Measurements from ENCODE around the gene ZP3. TPM values are rescaled to one million over a fixed set of nuclear protein-coding genes. Genes with fewer than 3 reads are reported as not detected.

The ZP3 gene
- total RNA-seq, 6 experiments from 2014 or later = 0.27 to 2.8 (median 0.62) TPM; not detected in 1

DNA sequence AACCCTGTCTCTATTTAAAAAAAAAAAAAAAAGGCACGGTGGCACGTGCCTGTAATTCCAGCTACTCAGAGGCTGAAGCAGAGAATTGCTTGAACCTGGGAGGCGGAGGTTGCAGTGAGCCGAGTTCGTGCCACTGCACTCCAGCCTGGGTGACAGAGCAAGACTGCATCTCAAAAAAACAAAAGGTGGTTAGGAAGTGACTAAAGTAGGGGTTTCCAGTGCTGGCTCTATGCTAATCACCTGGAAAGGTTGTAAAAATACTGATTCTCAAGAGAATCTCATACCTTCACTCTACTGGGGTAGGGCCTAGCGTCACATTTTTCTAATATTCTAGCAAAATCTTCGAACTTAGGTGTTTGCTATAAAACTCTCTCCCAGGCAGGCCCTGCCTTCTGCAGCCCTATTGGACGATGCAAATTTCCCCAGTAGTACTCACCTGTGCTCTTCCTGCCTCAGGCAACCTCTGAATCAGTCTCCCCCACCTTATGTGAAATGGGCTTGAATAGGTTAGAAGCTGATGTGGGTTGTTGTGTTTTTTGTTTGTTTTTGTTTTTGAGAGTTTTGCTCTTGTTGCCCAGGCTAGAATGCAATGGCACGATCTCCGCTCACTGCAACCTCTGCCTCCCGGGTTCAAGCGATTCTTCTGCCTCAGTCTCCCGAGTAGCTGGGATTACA lies 3.5 kb downstream of the ZP3 start:
- H3K9me3 ChIP-seq = no peaks in the 10 kb centered on the region
- H3K4me1 ChIP-seq = no peaks in the 10 kb centered on the region
- H3K36me3 ChIP-seq = no peaks in the 10 kb centered on the region
- no peak for TF ChIP-seq POLR2A (IDR thresholded peaks at IDR 0.05)
- TF ChIP-seq, protein P1, sequence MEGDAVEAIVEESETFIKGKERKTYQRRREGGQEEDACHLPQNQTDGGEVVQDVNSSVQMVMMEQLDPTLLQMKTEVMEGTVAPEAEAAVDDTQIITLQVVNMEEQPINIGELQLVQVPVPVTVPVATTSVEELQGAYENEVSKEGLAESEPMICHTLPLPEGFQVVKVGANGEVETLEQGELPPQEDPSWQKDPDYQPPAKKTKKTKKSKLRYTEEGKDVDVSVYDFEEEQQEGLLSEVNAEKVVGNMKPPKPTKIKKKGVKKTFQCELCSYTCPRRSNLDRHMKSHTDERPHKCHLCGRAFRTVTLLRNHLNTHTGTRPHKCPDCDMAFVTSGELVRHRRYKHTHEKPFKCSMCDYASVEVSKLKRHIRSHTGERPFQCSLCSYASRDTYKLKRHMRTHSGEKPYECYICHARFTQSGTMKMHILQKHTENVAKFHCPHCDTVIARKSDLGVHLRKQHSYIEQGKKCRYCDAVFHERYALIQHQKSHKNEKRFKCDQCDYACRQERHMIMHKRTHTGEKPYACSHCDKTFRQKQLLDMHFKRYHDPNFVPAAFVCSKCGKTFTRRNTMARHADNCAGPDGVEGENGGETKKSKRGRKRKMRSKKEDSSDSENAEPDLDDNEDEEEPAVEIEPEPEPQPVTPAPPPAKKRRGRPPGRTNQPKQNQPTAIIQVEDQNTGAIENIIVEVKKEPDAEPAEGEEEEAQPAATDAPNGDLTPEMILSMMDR (IDR thresholded peaks at IDR 0.05) = no peak
- H3K27ac ChIP-seq = no peak overlapping the region
- ATAC-seq (no peak), DNase-seq (peak in 1 of 3 donors; percentile 15)
- H3K4me3 ChIP-seq = no peak overlapping the region
- intact Hi-C loops (cut with DNase I) = no loop called here
- 91% methylated on average over 9 of the region's 13 CpGs for WGBS (ENCODE audit: insufficient coverage, low coverage, low lambda C conversion rate, missing lambda C conversion rate)
- no peaks in the 10 kb centered on the region for H3K27me3 ChIP-seq

DNA sequence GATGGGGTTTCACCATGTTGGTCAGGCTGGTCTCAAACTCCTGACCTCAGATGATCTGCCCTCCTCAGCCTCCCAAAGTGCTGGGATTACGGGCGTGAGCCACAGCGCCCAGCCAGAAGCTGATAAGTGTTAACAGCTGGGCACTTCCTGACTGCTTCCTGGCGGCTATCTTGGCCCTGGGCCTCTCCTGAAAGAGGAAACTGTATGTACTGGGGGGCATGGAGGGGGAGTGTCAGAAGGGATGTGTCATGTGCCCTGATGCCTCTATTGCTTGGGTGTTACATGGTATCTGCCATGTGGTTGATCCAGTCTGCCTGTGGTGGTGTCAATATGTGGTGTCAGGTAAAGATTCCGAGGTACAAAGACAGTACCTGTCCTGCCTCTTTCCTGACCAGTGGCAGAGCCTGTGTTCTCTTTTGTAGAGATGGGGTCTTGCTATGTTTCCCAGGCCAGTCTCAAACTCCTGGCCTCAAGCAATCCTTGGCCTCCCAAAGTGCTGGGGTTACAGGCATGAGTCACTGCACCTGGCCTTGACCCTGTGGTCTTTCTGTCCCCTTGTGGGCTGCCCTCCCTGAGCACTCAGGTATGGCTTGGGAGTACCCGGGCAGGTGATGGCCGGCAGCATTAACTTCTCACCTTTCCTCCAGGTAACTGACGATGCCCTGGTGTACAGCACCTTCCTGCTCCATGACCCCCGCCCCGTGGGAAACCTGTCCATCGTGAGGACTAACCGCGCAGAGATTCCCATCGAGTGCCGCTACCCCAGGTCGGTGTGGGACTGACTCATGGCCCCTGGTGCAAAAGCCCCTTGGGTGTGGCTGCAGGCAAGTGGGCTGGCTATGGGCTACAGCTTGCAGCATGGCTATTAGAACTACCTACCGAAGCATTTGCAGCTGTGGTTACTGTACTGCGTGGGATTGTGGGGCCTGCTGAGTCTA lies 4.4 kb downstream of the ZP3 start:
- ATAC-seq = peak in 3 of 4 donors; percentile 30 to 31 (median 30)
- no peak overlapping the region for H3K27ac ChIP-seq

GRCh38 chr7:76430211-76430610 lies 5.5 kb downstream of the ZP3 start:
- no peaks in the 10 kb centered on the region for H3K9me3 ChIP-seq
- no peak overlapping the region for H3K27ac ChIP-seq
- WGBS (ENCODE audit: insufficient coverage, low coverage, low lambda C conversion rate, missing lambda C conversion rate) = 80% methylated on average over 1 of the region's 9 CpGs
- no peak for ATAC-seq
- intact Hi-C loops (cut with DNase I) = no loop called here
- H3K4me1 ChIP-seq = no peaks in the 10 kb centered on the region
- no peak for TF ChIP-seq POLR2A (IDR thresholded peaks at IDR 0.05)
- TF ChIP-seq, protein P1 (IDR thresholded peaks at IDR 0.05) = no peak
- H3K4me3 ChIP-seq = no peak overlapping the region
- H3K36me3 ChIP-seq = no peaks in the 10 kb centered on the region
- H3K27me3 ChIP-seq = no peaks in the 10 kb centered on the region
- peak in 1 of 3 donors; percentile 14 for DNase-seq

More for the DNA sequence above, 4.4 kb downstream of the ZP3 start:
- 70% methylated on average over 2 of the region's 18 CpGs for WGBS (ENCODE audit: insufficient coverage, low coverage, low lambda C conversion rate, missing lambda C conversion rate)
- intact Hi-C loops (cut with DNase I) = no loop called here
- H3K36me3 ChIP-seq = no peaks in the 10 kb centered on the region
- H3K9me3 ChIP-seq = no peaks in the 10 kb centered on the region
- TF ChIP-seq, protein P1 (IDR thresholded peaks at IDR 0.05) = no peak
- no peak for TF ChIP-seq POLR2A (IDR thresholded peaks at IDR 0.05)
- no peaks in the 10 kb centered on the region for H3K27me3 ChIP-seq
- no peaks in the 10 kb centered on the region for H3K4me1 ChIP-seq
- peak in 1 of 3 donors; percentile 40 for DNase-seq
- no peak overlapping the region for H3K4me3 ChIP-seq

GRCh38 chr7:76430836-76431235 lies 6.1 kb downstream of the ZP3 start:
- TF ChIP-seq, protein P1 (IDR thresholded peaks at IDR 0.05) = no peak
- TF ChIP-seq POLR2A (IDR thresholded peaks at IDR 0.05) = no peak
- Histone ChIP-seq H3K27ac (no peak overlapping the region), H3K4me1 (no peaks in the 10 kb centered on the region), H3K4me3 (no peak overlapping the region), H3K9me3 (no peaks in the 10 kb centered on the region), H3K36me3 (no peaks in the 10 kb centered on the region), H3K27me3 (no peaks in the 10 kb centered on the region)
- intact Hi-C loops (cut with DNase I) = no loop called here
- peak in 1 of 3 donors; percentile 35 for DNase-seq
- WGBS (ENCODE audit: insufficient coverage, low coverage, low lambda C conversion rate, missing lambda C conversion rate) = no CpG with 5 or more reads among the region's 3 CpGs
- no peak for ATAC-seq
